Ascending aorta (tissue), 2 donors: ENCODE results near the gene KCNB1. TPM values are rescaled to one million over a fixed set of nuclear protein-coding genes. Genes with fewer than 3 reads are reported as not detected.

Source experiments
- DNase-seq, 2 donors: peaks; one replicate each; pipeline ENCODE4 v3.0.0-alpha.2; 2019; ENCODE audit warnings: low spot score in 2 of 2
- H3K27ac ChIP-seq, 2 donors: fragments of 200-600 bp; sonication (generic); one replicate each; pipeline ENCODE4 v1.5.1; 2016 to 2017; ENCODE audit warnings: mild to moderate bottlenecking in 1 of 2
- H3K27me3 ChIP-seq: fragments of 200-600 bp; sonication (generic); one replicate; pipeline ENCODE4 v1.5.1; 2017
- H3K36me3 ChIP-seq, 2 donors: fragments of 200-600 bp; sonication (generic); one replicate each; pipeline ENCODE4 v1.5.1; 2016
- H3K4me1 ChIP-seq, 2 donors: fragments of 200-600 bp; sonication (generic); one replicate each; pipeline ENCODE4 v1.5.1; 2016 to 2017; ENCODE audit warnings: mild to moderate bottlenecking in 1 of 2
- H3K4me3 ChIP-seq, 2 donors: fragments of 200-600 bp; sonication (generic); one replicate each; pipeline ENCODE4 v1.5.1; 2016 to 2017; ENCODE audit warnings: mild to moderate bottlenecking in 1 of 2
- H3K9me3 ChIP-seq, 2 donors: fragments of 200-600 bp; sonication (generic); one replicate each; pipeline ENCODE4 v1.5.1; 2016
- intact Hi-C: fragments of 100-400 bp; cut with DNase I; formaldehyde crosslinking; loops from one replicate; pipeline ENCODE4 v1.15.1; 2023
- total RNA-seq: library from RNA; depleted of rRNA; stranded (reverse); fragments of >200 nt; gene quantifications from one replicate; pipeline ENCODE4 v1.1.0, GENCODE V29; 2016
- TF ChIP-seq, protein P1 (sequence below), 3 experiments: fragments of 200-600 bp in 2 of 3; fragments of 450-650 bp in 1 of 3; sonication (generic) in 2 of 3; IDR thresholded peaks; one replicate each; pipeline ENCODE4 v1.5.1; 2016 to 2019; ENCODE audit warnings: antibody characterized with exemption in 3 of 3, mild to moderate bottlenecking in 1 of 3, moderate library complexity in 1 of 3

KCNB1 gene
- total RNA-seq, 1 donor from 2014 or later, result not detected

GRCh38 chr20:49489688-49490087 lies 7.2 kb upstream of the KCNB1 start:
- Histone ChIP-seq H3K9me3 (no peaks in the 10 kb centered on the region), H3K4me3 (no peak overlapping the region), H3K4me1 (peaks cover 0 to under 1% of the 10 kb centered on the region in 2 donors), H3K36me3 (no peaks in the 10 kb centered on the region), H3K27me3 (no peaks in the 10 kb centered on the region), H3K27ac (no peak overlapping the region)
- TF ChIP-seq, protein P1, sequence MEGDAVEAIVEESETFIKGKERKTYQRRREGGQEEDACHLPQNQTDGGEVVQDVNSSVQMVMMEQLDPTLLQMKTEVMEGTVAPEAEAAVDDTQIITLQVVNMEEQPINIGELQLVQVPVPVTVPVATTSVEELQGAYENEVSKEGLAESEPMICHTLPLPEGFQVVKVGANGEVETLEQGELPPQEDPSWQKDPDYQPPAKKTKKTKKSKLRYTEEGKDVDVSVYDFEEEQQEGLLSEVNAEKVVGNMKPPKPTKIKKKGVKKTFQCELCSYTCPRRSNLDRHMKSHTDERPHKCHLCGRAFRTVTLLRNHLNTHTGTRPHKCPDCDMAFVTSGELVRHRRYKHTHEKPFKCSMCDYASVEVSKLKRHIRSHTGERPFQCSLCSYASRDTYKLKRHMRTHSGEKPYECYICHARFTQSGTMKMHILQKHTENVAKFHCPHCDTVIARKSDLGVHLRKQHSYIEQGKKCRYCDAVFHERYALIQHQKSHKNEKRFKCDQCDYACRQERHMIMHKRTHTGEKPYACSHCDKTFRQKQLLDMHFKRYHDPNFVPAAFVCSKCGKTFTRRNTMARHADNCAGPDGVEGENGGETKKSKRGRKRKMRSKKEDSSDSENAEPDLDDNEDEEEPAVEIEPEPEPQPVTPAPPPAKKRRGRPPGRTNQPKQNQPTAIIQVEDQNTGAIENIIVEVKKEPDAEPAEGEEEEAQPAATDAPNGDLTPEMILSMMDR (IDR thresholded peaks at IDR 0.05), result no peak
- intact Hi-C loops, result no loop called here
- no peak for DNase-seq

- H3K4me3 ChIP-seq, result no peak overlapping the region
- H3K4me1 ChIP-seq, result peaks cover 7 to 19% of the 10 kb centered on the region in 2 donors
- no peaks in the 10 kb centered on the region for H3K27me3 ChIP-seq
- H3K27ac ChIP-seq, result no peak overlapping the region
- intact Hi-C loops, result no loop called here
- H3K9me3 ChIP-seq, result no peaks in the 10 kb centered on the region
- H3K36me3 ChIP-seq, result no peaks in the 10 kb centered on the region
- TF ChIP-seq, protein P1 (IDR thresholded peaks at IDR 0.05), result no peak
- no peak for DNase-seq
Measured at GRCh38 chr20:49486064-49486463, 3.6 kb upstream of the KCNB1 start.

GRCh38 chr20:49485563-49485962 lies 3.1 kb upstream of the KCNB1 start:
- peaks cover 7 to 19% of the 10 kb centered on the region in 2 donors for H3K4me1 ChIP-seq

DNA sequence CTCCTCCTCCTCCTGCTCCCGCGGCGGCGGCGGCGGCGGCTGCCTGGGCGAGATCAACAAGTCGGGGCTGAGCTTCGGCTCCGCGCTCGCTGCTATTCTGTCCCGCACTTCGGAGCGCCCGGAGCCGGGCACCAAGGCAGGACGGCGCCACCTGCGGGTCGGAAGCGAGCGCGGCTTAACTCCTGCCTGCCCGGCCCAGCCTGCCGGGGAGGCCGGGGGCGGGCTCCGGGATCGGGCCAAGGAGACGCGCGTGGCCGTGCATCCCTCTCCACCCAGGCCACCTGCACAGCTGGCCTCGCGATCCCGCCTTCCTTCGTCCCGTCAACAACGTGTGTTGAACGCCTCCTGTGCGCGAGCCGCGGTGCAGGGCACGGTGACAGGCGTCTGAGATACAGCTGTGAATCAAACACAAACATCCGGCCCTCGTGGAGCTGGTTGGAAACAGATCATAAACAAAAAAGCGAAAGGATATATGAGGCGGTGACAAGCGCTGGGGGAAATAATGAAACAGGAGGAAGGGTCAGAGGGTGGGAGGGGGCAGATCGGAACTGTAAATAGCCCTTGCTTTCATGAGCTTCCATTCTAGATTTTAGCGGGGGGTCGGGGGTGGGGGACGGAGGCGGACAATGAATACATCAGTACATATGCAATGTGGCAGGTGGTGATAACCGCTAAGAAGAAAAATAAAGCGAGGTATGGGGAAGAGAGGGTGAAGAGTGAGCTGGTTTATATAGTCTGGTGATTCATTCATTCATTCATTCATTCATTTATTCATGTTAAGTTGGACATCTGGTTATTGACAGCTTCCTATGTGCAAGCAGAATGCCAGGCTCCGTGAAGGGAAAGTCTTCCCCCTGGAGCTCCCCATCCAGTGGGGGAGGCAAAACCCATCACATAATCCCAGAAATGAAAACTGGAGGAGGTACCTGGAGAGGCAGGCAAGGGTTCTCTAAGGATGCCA lies 2.0 kb upstream of the KCNB1 start:
- Histone ChIP-seq H3K27me3 (no peaks in the 10 kb centered on the region), H3K36me3 (no peaks in the 10 kb centered on the region), H3K4me3 (peak overlapping the region; percentile 56 to 60), H3K4me1 (peaks cover 7 to 19% of the 10 kb centered on the region in 2 donors), H3K9me3 (no peaks in the 10 kb centered on the region), H3K27ac (no peak overlapping the region)
- TF ChIP-seq, protein P1 (IDR thresholded peaks at IDR 0.05), result peak; percentile 68 to 85 (median 85)
- intact Hi-C loops, result loop anchor here (1.0 to 2.0 kb wide), 3 partner anchors 51 to 150 kb away; no protein-coding TSS in a partner anchor
- DNase-seq, result peak in 1 of 2 donors; percentile 83

More at GRCh38 chr20:49485563-49485962, 3.1 kb upstream of the KCNB1 start:
- TF ChIP-seq, protein P1 (IDR thresholded peaks at IDR 0.05), result no peak
- Histone ChIP-seq H3K36me3 (no peaks in the 10 kb centered on the region), H3K27ac (no peak overlapping the region), H3K9me3 (no peaks in the 10 kb centered on the region), H3K4me3 (no peak overlapping the region), H3K27me3 (no peaks in the 10 kb centered on the region)
- intact Hi-C loops, result loop anchor here (2.0 kb wide), 1 partner anchor 101 kb away; no protein-coding TSS in a partner anchor
- DNase-seq, result no peak

DNA sequence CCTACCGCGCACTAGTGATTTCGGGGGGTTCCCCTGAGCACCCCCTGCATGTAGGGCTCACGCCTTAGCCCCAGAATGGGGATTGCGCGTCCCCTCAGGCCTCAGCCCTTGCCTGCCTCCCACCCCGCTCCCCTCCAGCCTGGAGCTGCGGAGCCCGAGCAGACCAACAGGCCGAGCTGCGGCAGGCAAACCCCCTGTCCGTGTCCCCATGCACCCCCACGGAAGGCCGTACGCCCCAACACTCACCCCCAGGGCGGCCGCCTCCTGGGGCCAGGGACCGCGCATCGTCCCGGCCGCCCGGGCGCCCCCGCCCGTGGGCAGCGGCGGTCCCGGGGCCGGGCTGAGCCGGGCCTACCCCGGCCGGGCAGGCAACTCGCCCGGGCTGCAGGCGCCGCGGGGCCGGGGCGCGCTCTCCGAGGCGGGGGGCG lies 1.2 kb upstream of the KCNB1 start:
- no peak for DNase-seq
- no peaks in the 10 kb centered on the region for H3K9me3 ChIP-seq
- intact Hi-C loops, result loop anchor here (1.0 to 2.0 kb wide), 5 partner anchors 23 to 149 kb away; no protein-coding TSS in a partner anchor
- no peaks in the 10 kb centered on the region for H3K36me3 ChIP-seq
- TF ChIP-seq, protein P1 (IDR thresholded peaks at IDR 0.05), result no peak
- H3K27ac ChIP-seq, result no peak overlapping the region
- H3K4me3 ChIP-seq, result peak overlapping the region; percentile 56 to 60
- H3K4me1 ChIP-seq, result peaks cover 7 to 19% of the 10 kb centered on the region in 2 donors
- H3K27me3 ChIP-seq, result no peaks in the 10 kb centered on the region
